H1 (cell line): ENCODE measurements around the gene SMYD5. TPM values are rescaled to one million over a fixed set of nuclear protein-coding genes. Genes with fewer than 3 reads are reported as not detected.

Source experiments
- CTCF ChIA-PET: fragments of 300-600 bp; sonication (Branson Sonifier 250); formaldehyde crosslinking; loops from one replicate; lab custom pipeline; 2021; ENCODE audit not compliant: partially characterized antibody; lab: Charles Lee
- POLR2A ChIA-PET: fragments of 300-600 bp; sonication (Branson Sonifier 250); formaldehyde crosslinking; loops from one replicate; lab custom pipeline; 2021; ENCODE audit warnings: inconsistent platforms; ENCODE audit not compliant: partially characterized antibody; lab: Charles Lee
- DNase-seq, 2 experiments: peaks; one replicate each; pipeline versions ENCODE4 v3.0.0 to v3.0.0-alpha.2; 2010 to 2022; ENCODE audit warnings: low spot score in 2 of 2, low read depth in 1 of 2, mixed read lengths in 1 of 2
- FAIRE-seq: peaks from 2 replicates; lab custom pipeline; 2011; peaks lifted over from hg19 to GRCh38; lab: Jason Lieb, UNC
- H2AFZ ChIP-seq: 2 replicates; pipeline ENCODE4 v1.8.1; 2012; ENCODE audit warnings: low read length, inconsistent platforms
- H2AK5ac ChIP-seq: 2 replicates; pipeline ENCODE4 v1.6.1; 2013; ENCODE audit warnings: low read depth, low read length
- H2BK120ac ChIP-seq: replicated peaks from 2 replicates; pipeline ENCODE3; 2013; ENCODE audit warnings: low read depth, low read length, inconsistent platforms
- H2BK12ac ChIP-seq: 2 replicates; pipeline ENCODE4 v1.6.1; 2013; ENCODE audit warnings: low read depth, low read length
- H2BK15ac ChIP-seq: 2 replicates; pipeline ENCODE4 v1.6.1; 2013; ENCODE audit warnings: low read length
- H2BK20ac ChIP-seq: 2 replicates; pipeline ENCODE4 v1.6.1; 2013; ENCODE audit warnings: low read length
- H2BK5ac ChIP-seq: 2 replicates; pipeline ENCODE4 v1.6.1; 2013; ENCODE audit warnings: low read depth, low read length
- H3K14ac ChIP-seq: 2 replicates; pipeline ENCODE4 v1.6.1; 2013; ENCODE audit warnings: inconsistent platforms; ENCODE audit not compliant: insufficient read length
- H3K18ac ChIP-seq: 2 replicates; pipeline ENCODE4 v1.6.1; 2013; ENCODE audit warnings: low read length; ENCODE audit errors: extremely low read depth
- H3K23ac ChIP-seq: 2 replicates; pipeline ENCODE4 v1.6.1; 2013; ENCODE audit warnings: inconsistent platforms; ENCODE audit not compliant: insufficient read length
- H3K23me2 ChIP-seq: 2 replicates; pipeline ENCODE4 v1.6.1; 2013; ENCODE audit warnings: low read depth, low read length
- H3K27ac ChIP-seq: 2 replicates; pipeline ENCODE4 v1.6.1; 2011; ENCODE audit warnings: low read depth, low read length, inconsistent platforms
- H3K27me3 ChIP-seq, 4 experiments: replicated peaks in 1 of 4; 1 replicate in 1 of 4; 2 replicates in 3 of 4; pipeline versions ENCODE4 v1.6.1 to v1.8.1; 2011 to 2013; ENCODE audit warnings: low read length in 3 of 4, mild to moderate bottlenecking in 3 of 4, inconsistent platforms in 2 of 4, mixed read lengths in 2 of 4, moderate library complexity in 1 of 4; ENCODE audit not compliant: control insufficient read depth in 3 of 4, insufficient read depth in 3 of 4; ENCODE audit errors: extremely low read depth in 1 of 4
- H3K36me3 ChIP-seq, 4 experiments: 2 replicates each; pipeline versions ENCODE4 v1.6.1 to v1.8.1; 2011 to 2013; ENCODE audit warnings: mild to moderate bottlenecking in 4 of 4, low read length in 3 of 4, moderate library complexity in 2 of 4, control low read depth in 1 of 4, inconsistent platforms in 1 of 4; ENCODE audit not compliant: insufficient read depth in 4 of 4, control insufficient read depth in 2 of 4
- H3K4ac ChIP-seq: replicated peaks from 2 replicates; pipeline ENCODE3; 2013; ENCODE audit warnings: low read length, low read depth, mixed read lengths, inconsistent platforms; ENCODE audit not compliant: insufficient read length
- H3K4me1 ChIP-seq, 4 experiments: replicated peaks in 1 of 4; 1 replicate in 1 of 4; 2 replicates in 3 of 4; pipeline versions ENCODE4 v1.6.1 to v1.8.1; 2011 to 2013; ENCODE audit warnings: low read length in 3 of 4, inconsistent platforms in 2 of 4, mixed read lengths in 1 of 4; ENCODE audit not compliant: insufficient read depth in 4 of 4, control insufficient read depth in 3 of 4
- H3K4me2 ChIP-seq, 2 experiments: 2 replicates each; pipeline versions ENCODE4 v1.6.1 to v1.8.1; 2011 to 2013; ENCODE audit warnings: low read depth in 2 of 2, low read length in 2 of 2, control low read depth in 1 of 2, inconsistent platforms in 1 of 2, mild to moderate bottlenecking in 1 of 2; ENCODE audit not compliant: insufficient read depth in 1 of 2
- H3K4me3 ChIP-seq, 4 experiments: fragments of 200-600, 300-600 bp in 1 of 4; sonication (generic), shearing (Covaris generic), sonication (Bioruptor Twin) in 1 of 4; 2 replicates each; pipeline versions ENCODE4 v1.5.1 to v1.8.1; 2011 to 2016; ENCODE audit warnings: low read length in 4 of 4, low read depth in 3 of 4, control low read depth in 2 of 4, inconsistent platforms in 2 of 4, mild to moderate bottlenecking in 2 of 4, mixed read lengths in 1 of 4, moderate library complexity in 1 of 4; ENCODE audit not compliant: insufficient read depth in 2 of 4; ENCODE audit errors: extremely low read depth in 1 of 4
- H3K56ac ChIP-seq: replicated peaks from 2 replicates; pipeline ENCODE3; 2013; ENCODE audit warnings: low read depth, mild to moderate bottlenecking, mixed read lengths, low read length, inconsistent platforms; ENCODE audit not compliant: insufficient read length
- H3K79me1 ChIP-seq: 2 replicates; pipeline ENCODE4 v1.6.1; 2013; ENCODE audit warnings: low read depth, low read length, control low read depth
- H3K79me2 ChIP-seq, 2 experiments: 2 replicates each; pipeline versions ENCODE4 v1.6.1 to v1.8.1; 2012 to 2013; ENCODE audit warnings: low read length in 2 of 2, mild to moderate bottlenecking in 2 of 2, inconsistent platforms in 1 of 2; ENCODE audit not compliant: insufficient read depth in 2 of 2, control insufficient read depth in 1 of 2
- H3K9ac ChIP-seq, 4 experiments: replicated peaks in 1 of 4; 1 replicate in 1 of 4; 2 replicates in 3 of 4; pipeline versions ENCODE4 v1.6.1 to v1.8.1; 2011 to 2013; ENCODE audit warnings: low read depth in 3 of 4, low read length in 3 of 4, control low read depth in 2 of 4, mild to moderate bottlenecking in 2 of 4, moderate library complexity in 2 of 4, inconsistent platforms in 1 of 4; ENCODE audit errors: extremely low read depth in 1 of 4
- H3K9me3 ChIP-seq, 2 experiments: 2 replicates each; pipeline versions ENCODE4 v1.6.1 to v1.8.1; 2012 to 2013; ENCODE audit warnings: mild to moderate bottlenecking in 2 of 2, moderate library complexity in 2 of 2, control low read depth in 1 of 2, inconsistent platforms in 1 of 2, low read depth in 1 of 2, low read length in 1 of 2, mixed read lengths in 1 of 2; ENCODE audit not compliant: insufficient read depth in 2 of 2
- H4K20me1 ChIP-seq, 2 experiments: replicated peaks in 1 of 2; 2 replicates each; pipeline versions ENCODE3 to v1.8.1; 2011 to 2013; ENCODE audit warnings: inconsistent platforms in 2 of 2, low read length in 2 of 2, mild to moderate bottlenecking in 1 of 2; ENCODE audit not compliant: insufficient read depth in 2 of 2, control insufficient read depth in 1 of 2
- H4K5ac ChIP-seq: 2 replicates; pipeline ENCODE4 v1.6.1; 2013; ENCODE audit warnings: low read length, low read depth, mixed read lengths, inconsistent platforms; ENCODE audit not compliant: insufficient read length
- H4K8ac ChIP-seq: 2 replicates; pipeline ENCODE4 v1.8.0; 2013; ENCODE audit warnings: mild to moderate bottlenecking, moderate library complexity, low read length, inconsistent platforms; ENCODE audit not compliant: insufficient read depth; ENCODE audit errors: extremely low read depth
- H4K91ac ChIP-seq: replicated peaks from 2 replicates; pipeline ENCODE3; 2013; ENCODE audit warnings: low read length, mixed read lengths, inconsistent platforms; ENCODE audit not compliant: insufficient read length
- CBX8 ChIP-seq: fragments of 300-800, 300-1000 bp; sonication (generic); IDR thresholded peaks from 2 replicates; pipeline ENCODE4 v1.7.1; 2016; ENCODE audit warnings: low read depth, low read length, borderline replicate concordance
- HDAC6 ChIP-seq: IDR thresholded peaks from one replicate; pipeline ENCODE4 v1.7.1; 2012; ENCODE audit warnings: low read depth, mild to moderate bottlenecking, inconsistent platforms, low read length, moderate library complexity
- KDM1A ChIP-seq: fragments of 200-600, 300-600 bp; sonication (generic); IDR thresholded peaks from 2 replicates; pipeline ENCODE4 v1.7.1; 2016; ENCODE audit warnings: mild to moderate bottlenecking, low read length, borderline replicate concordance
- SIN3A ChIP-seq, 2 experiments: IDR thresholded peaks in 1 of 2; conservative IDR thresholded peaks in 1 of 2; 2 replicates each; pipeline ENCODE4 v1.6.1; 2011 to 2012; ENCODE audit warnings: low read length in 2 of 2, improper control_type of control experiment in 1 of 2, low read depth in 1 of 2, mild to moderate bottlenecking in 1 of 2
- TEAD4 ChIP-seq: IDR thresholded peaks from 2 replicates; pipeline ENCODE4 v1.6.1; 2012; ENCODE audit warnings: low read depth, low read length, inconsistent platforms, mixed read lengths
- WGBS, 2 experiments: shearing (Covaris generic) in 1 of 2; methylation state at CpG; one replicate each; pipeline versions ENCODE4 v1.1.6 to v1.1.7; 2013 to 2015; ENCODE audit warnings: low lambda C conversion rate in 2 of 2, mixed read lengths in 2 of 2, inconsistent platforms in 1 of 2, low coverage in 1 of 2, missing lambda C conversion rate in 1 of 2; ENCODE audit not compliant: insufficient replicate concordance in 2 of 2, insufficient coverage in 1 of 2, insufficient read length in 1 of 2; ENCODE audit errors: extremely low coverage in 1 of 2, missing lambda C conversion rate in 1 of 2; 5-methylcytosine and 5-hydroxymethylcytosine counted together
- polyA plus RNA-seq, 7 experiments: library from polyadenylated mRNA; depleted of rRNA in 3 of 7; stranded (reverse) in 5 of 7; unstranded in 2 of 7; fragments of >200 nt in 5 of 7; fragments of 200-250 nt in 2 of 7; gene quantifications; 1 replicate in 5 of 7; 2 replicates in 1 of 7; 4 replicates in 1 of 7; pipeline versions ENCODE4 v1.2.1 to v1.2.3, GENCODE V29; 2011 to 2013; ENCODE audit warnings: missing spikeins in 2 of 7, mixed read lengths in 2 of 7
- total RNA-seq: library from RNA; stranded (reverse); fragmentation: NEBNext Ultra II Directional; extraction: Animal tissue kit (Norgen Biotek cat#: 25700); gene quantifications from 2 replicates; pipeline ENCODE4 v1.2.1, GENCODE V29; 2021

The SMYD5 gene
- total and polyA plus RNA-seq, 2 of the 8 experiments (the other 6 are each of a cell fraction or from before 2014, with no cell fraction given) = 35.2 to 56.7 TPM

GRCh38 chr2:73252238-73253027 lies 38.4 kb downstream of the SMYD5 start:
- H4K5ac ChIP-seq = no peak overlapping the region
- no peak overlapping the region for H3K4me3 ChIP-seq
- no peak overlapping the region for H2BK20ac ChIP-seq
- no peak overlapping the region for H4K91ac ChIP-seq
- H3K23me2 ChIP-seq = no peaks in the 10 kb centered on the region
- no peak for TF ChIP-seq CBX8
- TF ChIP-seq SIN3A (conservative IDR thresholded peaks at IDR 0.05 in 1 of 2, IDR thresholded peaks at IDR 0.05 in 1 of 2; ENCODE audit: low read depth in 1 of 2, low read length in 2 of 2) = no peak
- TF ChIP-seq HDAC6 = no peak
- TF ChIP-seq TEAD4 = no peak
- TF ChIP-seq KDM1A = no peak
- TF ChIP-seq, all 59 proteins: peak for 0
- no peaks in the 10 kb centered on the region for H3K9me3 ChIP-seq
- no peak overlapping the region for H3K4me2 ChIP-seq
- FAIRE-seq (no peak), DNase-seq (no peak)
- no peak overlapping the region for H3K9ac ChIP-seq
- H4K8ac ChIP-seq = no peak overlapping the region
- H3K27me3 ChIP-seq = no peaks in the 10 kb centered on the region
- no peak overlapping the region for H2BK12ac ChIP-seq
- no peaks in the 10 kb centered on the region for H3K79me2 ChIP-seq
- H2BK120ac ChIP-seq = no peak overlapping the region
- H3K27ac ChIP-seq = no peak overlapping the region
- ChIA-PET POLR2A (interaction anchor here (1.1 to 6.5 kb wide), 8 partner anchors 8 to 35 kb away, joined by 3 to 105 read pairs (median 4); partner anchors contain the start of genes CCT7 and PRADC1), CTCF (interaction anchor here (0.8 to 2.6 kb wide), 5 partner anchors 8 to 40 kb away, joined by 3 to 16 read pairs (median 3); no protein-coding TSS in a partner anchor)
- peaks cover 11 to 28% of the 10 kb centered on the region in 2 experiments for H4K20me1 ChIP-seq
- no peak overlapping the region for H3K18ac ChIP-seq
- H2AFZ ChIP-seq = no peak overlapping the region
- H3K79me1 ChIP-seq = peaks cover 2% of the 10 kb centered on the region; the same call in 1 of the 2 replicates
- H3K23ac ChIP-seq = no peak overlapping the region
- no peak overlapping the region for H2AK5ac ChIP-seq
- no peak overlapping the region for H2BK5ac ChIP-seq
- peaks cover 0 to 7% (median 1%) of the 10 kb centered on the region in 4 experiments; a peak in 2 of 7 replicates for H3K4me1 ChIP-seq
- 95% methylated on average over 17 of the region's 17 CpGs; no CpG with 5 or more reads in 1 of the 2 experiments for WGBS, 2 experiments
- H2BK15ac ChIP-seq = no peak overlapping the region
- no peak overlapping the region for H3K56ac ChIP-seq
- H3K4ac ChIP-seq = no peak overlapping the region
- peaks cover 38 to 73% (median 54%) of the 10 kb centered on the region in 4 experiments for H3K36me3 ChIP-seq
- H3K14ac ChIP-seq = no peak overlapping the region
